Stimulated activated CD8-positive, alpha-beta memory T cell treated with anti-CD3 and anti-CD28 coated beads, Interleukin-12 subunit alpha, Interleukin-12 subunit beta, amount 100 ng/mL, for 1 hour (primary cell): ENCODE results near the gene SNTB2.
"Not testable (repeated sequence)": the region's sequence is repeated elsewhere in the genome, so short reads cannot be mapped to it uniquely, and the experiment has no call there.

Experiments used
- DNase-seq: peaks from one replicate; pipeline ENCODE4 v3.0.0-alpha.2; 2020; ENCODE audit warnings: low read depth

Gene SNTB2

GRCh38 chr16:69236319-69236718 is 49.4 kb downstream of the SNTB2 start:
- DNase-seq: no peak

- DNase-seq: no peak
Observed at GRCh38 chr16:69237296-69237695, 50.3 kb downstream of the SNTB2 start.

DNA sequence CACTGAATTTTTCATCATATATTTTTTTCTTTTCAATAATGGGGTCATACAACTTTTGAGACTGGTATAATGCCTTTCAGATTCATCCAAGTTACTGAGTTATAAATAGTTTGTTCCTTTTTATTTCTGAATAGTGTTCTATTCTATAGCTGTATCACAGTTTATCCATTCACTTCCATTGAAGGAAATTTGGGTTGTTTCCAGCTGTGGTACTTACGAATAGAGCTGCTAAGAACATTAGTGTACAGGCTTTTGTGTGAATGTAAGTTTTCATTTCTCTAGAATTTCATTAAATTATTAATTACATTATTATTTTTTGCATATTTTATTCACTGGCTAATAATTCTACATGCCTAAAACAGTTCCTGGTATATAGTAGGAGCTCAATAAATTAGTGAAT is 52.9 kb downstream of the SNTB2 start:
- no peak for DNase-seq

DNA sequence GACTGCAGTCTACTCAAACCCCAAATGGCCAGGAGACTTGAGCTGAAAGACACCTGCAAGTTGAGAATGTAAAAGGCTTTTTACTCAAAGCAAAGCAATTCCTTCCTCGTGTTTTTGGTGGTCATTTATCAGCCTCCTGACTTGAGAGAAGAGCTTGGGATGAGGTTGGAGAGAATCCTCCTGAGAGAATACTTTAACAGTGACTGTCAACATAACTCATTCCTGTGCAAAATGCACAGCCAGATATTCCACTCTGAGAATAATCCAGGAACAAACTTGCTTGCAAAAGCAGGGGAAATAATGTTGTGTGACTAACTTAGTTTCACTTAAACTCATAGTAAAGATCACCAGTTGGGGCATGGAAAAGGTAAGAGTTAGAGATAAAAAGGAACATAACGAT is 53.4 kb downstream of the SNTB2 start:
- DNase-seq: no peak

GRCh38 chr16:69241926-69242325 is 55.0 kb downstream of the SNTB2 start:
- DNase-seq: no peak

GRCh38 chr16:69243479-69243878 is 56.5 kb downstream of the SNTB2 start:
- DNase-seq: no peak

GRCh38 chr16:69244336-69244735 is 57.4 kb downstream of the SNTB2 start:
- DNase-seq: no peak

- no peak for DNase-seq
Observed at GRCh38 chr16:69250081-69250480, 63.1 kb downstream of the SNTB2 start.

- no peak for DNase-seq
Observed at GRCh38 chr16:69253870-69254341, 66.9 kb downstream of the SNTB2 start.

DNA sequence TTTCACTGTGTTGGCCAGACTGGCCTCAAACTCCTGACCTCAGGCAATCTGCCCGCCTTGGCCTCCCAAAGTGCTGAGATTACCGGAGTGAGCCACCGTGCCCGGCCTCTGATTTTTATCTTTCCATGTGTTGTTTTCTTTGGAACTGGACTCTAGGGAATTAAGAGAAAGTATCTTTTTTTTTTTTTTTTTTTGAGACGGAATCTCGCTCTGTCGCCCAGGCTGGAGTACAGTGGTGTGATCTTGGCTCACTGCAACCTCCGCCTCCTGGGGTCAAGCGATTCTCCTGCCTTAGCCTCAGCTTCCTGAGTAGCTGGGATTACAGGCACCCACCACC is 72.4 kb downstream of the SNTB2 start:
- not testable (repeated sequence) for DNase-seq

GRCh38 chr16:69260019-69260418 is 73.1 kb downstream of the SNTB2 start:
- DNase-seq: no peak

DNA sequence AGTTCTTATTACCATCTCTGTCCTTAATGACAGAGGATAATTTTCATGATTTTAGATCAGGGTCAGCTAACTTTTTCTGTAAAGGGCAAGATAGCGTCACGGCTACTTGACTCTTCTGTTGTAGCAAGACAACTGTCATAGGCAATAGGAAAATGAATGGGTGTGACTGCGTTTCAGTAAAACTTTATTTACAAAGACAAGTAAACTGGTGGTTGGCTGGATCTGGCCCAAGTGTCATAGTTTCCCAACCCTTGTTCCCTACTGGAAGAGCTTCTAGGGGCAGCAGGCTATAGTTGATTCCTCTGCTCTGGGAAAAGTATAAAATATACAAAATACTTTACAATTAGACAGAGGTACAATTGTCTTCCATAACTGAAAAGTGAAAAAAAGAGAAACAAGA is 73.5 kb downstream of the SNTB2 start:
- no peak for DNase-seq

DNA sequence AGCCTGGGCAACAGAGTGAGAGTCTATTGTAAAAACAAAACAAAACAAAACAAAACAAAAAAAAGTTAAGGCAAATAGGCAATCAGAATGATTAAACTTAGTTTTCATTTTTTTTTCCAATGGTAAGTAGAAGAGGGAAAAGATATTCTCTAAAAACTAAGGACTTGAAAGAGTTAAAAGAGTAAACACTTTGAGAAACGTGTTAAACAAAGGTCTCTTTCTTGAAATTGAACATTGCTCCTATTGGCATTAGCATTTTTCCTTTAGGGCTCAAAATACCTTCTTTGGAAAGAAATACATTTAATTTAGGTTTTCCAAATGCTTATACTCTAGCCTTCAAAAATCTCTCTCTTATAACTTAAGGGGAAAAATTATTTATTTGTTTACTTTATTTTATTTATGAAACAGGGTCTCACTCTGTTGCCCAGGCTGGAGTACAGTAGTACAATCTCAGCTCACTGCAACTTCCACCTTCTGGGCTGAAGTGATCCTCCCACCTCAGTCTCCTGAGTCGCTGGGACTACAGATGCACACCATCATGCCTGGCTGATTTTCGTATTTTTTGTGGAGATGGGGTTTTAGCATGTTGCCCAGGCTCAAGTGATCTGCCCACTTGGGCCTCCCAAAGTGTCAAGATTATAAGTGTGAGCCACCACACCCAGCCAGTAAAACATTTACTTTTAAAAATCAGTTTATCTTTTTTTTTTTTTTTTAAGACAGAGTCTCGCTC is 79.5 kb downstream of the SNTB2 start:
- DNase-seq: no peak

DNA sequence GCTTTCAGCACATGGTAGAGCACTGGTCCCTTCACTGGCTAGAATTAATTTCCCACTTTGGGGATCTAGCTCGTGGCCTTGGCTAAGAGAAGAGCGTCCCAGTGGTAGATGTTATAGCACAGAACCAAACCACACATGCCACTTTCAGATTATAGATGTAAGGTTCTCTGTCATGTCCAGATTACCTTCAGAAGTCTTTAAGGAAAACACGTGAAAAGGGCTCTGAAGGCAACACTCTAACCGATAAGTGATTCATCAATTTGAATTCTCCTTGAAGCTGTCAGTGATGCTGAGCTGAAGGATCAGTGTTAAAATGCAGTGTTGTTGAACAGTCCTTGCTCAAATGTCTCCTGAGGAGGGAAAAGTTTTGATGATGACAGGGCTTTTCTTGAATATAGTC is 80.7 kb downstream of the SNTB2 start:
- DNase-seq: no peak

DNA sequence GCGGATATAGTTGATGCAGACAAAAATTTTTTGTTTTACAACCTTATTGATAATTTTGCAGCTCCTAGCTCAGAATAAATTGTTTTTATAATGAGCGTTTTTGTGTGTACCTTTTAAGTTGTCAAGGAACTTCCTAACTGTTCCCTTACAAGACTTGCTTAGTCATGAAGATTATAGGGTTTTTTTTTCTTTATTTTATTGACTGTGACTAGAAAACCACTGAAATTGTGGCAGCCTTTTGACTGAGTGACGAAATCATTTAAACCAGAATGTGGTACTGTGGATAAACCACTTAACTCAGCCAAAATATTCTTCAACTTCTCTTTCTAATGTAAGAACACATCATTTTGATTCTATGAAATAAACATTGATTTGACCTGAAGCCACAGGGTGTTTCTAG is 83.4 kb downstream of the SNTB2 start:
- DNase-seq: no peak

- no peak for DNase-seq
Observed at GRCh38 chr16:69270831-69271230, 83.9 kb downstream of the SNTB2 start.

DNA sequence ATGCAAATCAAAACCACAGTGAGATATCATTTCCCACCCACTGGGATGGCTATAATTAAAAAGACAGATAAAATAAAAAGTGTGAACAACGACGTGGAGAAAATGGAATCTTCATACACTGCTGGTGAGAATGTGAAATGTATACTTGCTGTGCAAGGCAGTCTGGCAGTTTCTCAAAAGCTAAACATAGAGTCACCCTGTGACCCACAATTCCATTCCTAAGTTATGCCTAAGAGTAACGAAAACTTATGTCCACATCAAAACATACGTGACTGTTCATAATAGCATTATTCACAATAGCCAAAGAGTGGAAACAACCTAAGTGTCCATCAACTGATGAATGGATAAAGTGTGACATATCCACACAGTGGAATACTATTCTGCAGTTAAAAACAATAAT is 86.0 kb downstream of the SNTB2 start:
- no peak for DNase-seq

DNA sequence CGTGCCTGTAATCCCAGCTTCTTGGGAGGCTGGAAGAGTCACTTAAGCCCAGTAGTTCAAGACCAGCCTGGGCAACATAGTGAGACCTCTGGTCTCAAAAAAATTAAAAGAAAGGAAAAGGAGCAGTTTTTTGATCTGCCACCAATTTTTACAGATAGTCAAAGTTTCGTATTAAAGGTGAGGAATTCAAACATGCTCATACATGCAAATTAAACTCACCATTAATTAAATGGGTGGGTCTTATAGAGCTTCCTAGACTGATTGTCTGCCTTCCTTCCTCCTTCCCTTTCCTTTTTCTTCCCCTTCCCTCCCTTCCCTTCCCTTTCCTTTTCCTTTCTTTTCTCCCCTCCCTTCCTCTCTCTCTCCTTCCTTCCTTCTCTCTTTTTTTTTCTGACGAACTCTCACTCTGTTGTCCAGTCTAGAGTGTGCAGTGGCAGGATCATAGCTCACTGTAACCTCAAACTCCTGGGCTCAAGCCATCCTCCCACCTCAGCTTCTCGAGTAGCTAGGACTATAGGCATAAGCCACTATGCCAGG is 87.8 kb downstream of the SNTB2 start:
- no peak for DNase-seq

GRCh38 chr16:69276148-69277115 is 89.5 kb downstream of the SNTB2 start:
- DNase-seq: no peak

DNA sequence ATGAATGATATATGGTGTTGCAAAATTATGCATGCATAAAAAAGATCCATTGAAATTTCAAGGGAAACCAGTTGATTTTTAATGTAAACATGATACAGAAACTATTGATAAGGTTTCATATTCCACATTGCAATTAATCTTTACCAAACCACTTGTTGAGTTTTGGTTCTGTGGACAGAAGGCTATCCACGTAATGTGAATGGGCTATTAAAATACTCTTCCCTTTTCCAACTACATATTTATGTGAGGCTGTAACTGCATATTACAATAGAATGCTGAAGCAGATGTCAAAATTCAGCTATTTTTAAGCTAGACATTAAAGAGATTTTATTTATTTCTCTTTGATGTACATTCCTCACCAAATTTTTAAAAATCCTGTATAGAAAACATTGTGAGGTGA is 90.4 kb downstream of the SNTB2 start:
- DNase-seq: no peak

- DNase-seq: no peak
Observed at GRCh38 chr16:69283851-69284250, 96.9 kb downstream of the SNTB2 start.

GRCh38 chr16:69285240-69285639 is 98.3 kb downstream of the SNTB2 start:
- no peak for DNase-seq
